ENCODE data around the gene TRPC6. TPM values are rescaled to one million over a fixed set of nuclear protein-coding genes. Genes with fewer than 3 reads are reported as not detected.

Gene TRPC6
- total RNA-seq, 4 donors from 2014 or later, result 0.29 to 27.5 (median 3.9) TPM

DNA sequence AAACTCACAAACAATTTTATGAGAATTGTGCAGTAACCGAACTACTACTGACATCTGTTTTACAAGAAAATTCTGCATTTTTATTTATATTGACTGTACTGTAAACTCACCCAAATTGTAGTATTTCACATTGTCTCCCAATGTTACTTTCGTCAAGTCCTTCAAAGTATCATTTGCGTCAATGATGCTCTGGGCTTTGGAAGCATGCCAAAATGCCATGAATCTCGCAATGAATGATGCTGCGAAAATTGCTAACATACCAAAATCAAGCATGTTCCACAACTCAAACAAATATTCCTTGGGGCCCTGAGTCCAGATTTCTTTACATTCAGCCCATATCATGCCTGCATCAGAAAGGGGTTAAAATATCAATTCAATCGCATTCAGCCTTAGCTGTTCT, 107.6 kb downstream of the TRPC6 start:
- H3K27ac ChIP-seq, result no peak overlapping the region
- no peaks in the 10 kb centered on the region for H3K36me3 ChIP-seq
- no peaks in the 10 kb centered on the region for H3K4me1 ChIP-seq
- no peak overlapping the region for H3K4me3 ChIP-seq
- H3K27me3 ChIP-seq, result no peaks in the 10 kb centered on the region
- no peaks in the 10 kb centered on the region for H3K9me3 ChIP-seq
- DNase-seq, result no peak
- no peak for TF ChIP-seq POLR2A (IDR thresholded peaks at IDR 0.05)
- TF ChIP-seq, protein P1, sequence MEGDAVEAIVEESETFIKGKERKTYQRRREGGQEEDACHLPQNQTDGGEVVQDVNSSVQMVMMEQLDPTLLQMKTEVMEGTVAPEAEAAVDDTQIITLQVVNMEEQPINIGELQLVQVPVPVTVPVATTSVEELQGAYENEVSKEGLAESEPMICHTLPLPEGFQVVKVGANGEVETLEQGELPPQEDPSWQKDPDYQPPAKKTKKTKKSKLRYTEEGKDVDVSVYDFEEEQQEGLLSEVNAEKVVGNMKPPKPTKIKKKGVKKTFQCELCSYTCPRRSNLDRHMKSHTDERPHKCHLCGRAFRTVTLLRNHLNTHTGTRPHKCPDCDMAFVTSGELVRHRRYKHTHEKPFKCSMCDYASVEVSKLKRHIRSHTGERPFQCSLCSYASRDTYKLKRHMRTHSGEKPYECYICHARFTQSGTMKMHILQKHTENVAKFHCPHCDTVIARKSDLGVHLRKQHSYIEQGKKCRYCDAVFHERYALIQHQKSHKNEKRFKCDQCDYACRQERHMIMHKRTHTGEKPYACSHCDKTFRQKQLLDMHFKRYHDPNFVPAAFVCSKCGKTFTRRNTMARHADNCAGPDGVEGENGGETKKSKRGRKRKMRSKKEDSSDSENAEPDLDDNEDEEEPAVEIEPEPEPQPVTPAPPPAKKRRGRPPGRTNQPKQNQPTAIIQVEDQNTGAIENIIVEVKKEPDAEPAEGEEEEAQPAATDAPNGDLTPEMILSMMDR (IDR thresholded peaks at IDR 0.05), result no peak
- intact Hi-C loops (cut with DNase I; ENCODE audit: low total_unique reads), result no loop called here

DNA sequence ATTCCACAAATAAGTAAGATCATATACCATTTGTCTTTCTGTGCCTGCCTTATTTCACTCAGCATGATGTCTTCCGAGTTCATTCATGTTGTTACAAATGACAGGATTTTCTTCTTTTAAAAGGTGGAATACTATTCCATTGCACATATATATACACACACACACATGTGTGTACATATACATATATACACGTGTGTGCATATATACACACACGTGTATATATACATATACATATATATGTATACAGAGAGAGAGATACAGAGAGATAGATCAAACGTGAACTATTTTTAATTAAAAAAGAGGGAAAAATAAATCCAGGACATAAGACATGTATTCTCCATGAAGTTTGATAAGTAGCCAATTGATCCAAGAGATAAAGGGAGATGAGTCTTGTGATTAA, 108.1 kb downstream of the TRPC6 start:
- no peaks in the 10 kb centered on the region for H3K4me1 ChIP-seq
- H3K27me3 ChIP-seq, result no peaks in the 10 kb centered on the region
- TF ChIP-seq POLR2A (IDR thresholded peaks at IDR 0.05), result no peak
- TF ChIP-seq, protein P1 (IDR thresholded peaks at IDR 0.05), result no peak
- intact Hi-C loops (cut with DNase I; ENCODE audit: low total_unique reads), result no loop called here
- no peak for DNase-seq
- no peak overlapping the region for H3K4me3 ChIP-seq
- H3K36me3 ChIP-seq, result no peaks in the 10 kb centered on the region
- no peak overlapping the region for H3K27ac ChIP-seq
- H3K9me3 ChIP-seq, result no peaks in the 10 kb centered on the region

DNA sequence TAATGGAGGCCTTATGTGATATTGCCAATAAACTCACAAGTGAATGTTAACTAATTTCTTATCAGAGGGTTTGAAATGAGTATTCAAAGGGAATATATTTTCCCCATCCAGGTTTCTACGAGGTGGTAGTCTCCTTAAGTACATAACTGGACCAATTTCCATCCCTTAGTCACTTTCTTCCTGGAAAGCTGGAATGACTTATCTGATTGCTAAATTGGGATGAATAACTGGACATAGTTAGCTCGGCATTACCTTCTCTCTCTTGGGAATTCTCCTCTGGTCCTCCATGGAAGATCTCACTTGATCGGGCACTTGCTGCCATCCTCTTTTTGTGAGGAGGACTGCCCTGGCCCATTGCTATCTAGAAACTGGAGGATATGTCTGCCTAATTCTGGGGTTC, 109.1 kb downstream of the TRPC6 start:
- H3K36me3 ChIP-seq, result no peaks in the 10 kb centered on the region
- H3K4me1 ChIP-seq, result no peaks in the 10 kb centered on the region
- no peaks in the 10 kb centered on the region for H3K9me3 ChIP-seq
- no peak overlapping the region for H3K4me3 ChIP-seq
- intact Hi-C loops (cut with DNase I; ENCODE audit: low total_unique reads), result no loop called here
- H3K27ac ChIP-seq, result no peak overlapping the region
- DNase-seq, result no peak
- TF ChIP-seq POLR2A (IDR thresholded peaks at IDR 0.05), result no peak
- TF ChIP-seq, protein P1 (IDR thresholded peaks at IDR 0.05), result no peak
- H3K27me3 ChIP-seq, result no peaks in the 10 kb centered on the region

DNA sequence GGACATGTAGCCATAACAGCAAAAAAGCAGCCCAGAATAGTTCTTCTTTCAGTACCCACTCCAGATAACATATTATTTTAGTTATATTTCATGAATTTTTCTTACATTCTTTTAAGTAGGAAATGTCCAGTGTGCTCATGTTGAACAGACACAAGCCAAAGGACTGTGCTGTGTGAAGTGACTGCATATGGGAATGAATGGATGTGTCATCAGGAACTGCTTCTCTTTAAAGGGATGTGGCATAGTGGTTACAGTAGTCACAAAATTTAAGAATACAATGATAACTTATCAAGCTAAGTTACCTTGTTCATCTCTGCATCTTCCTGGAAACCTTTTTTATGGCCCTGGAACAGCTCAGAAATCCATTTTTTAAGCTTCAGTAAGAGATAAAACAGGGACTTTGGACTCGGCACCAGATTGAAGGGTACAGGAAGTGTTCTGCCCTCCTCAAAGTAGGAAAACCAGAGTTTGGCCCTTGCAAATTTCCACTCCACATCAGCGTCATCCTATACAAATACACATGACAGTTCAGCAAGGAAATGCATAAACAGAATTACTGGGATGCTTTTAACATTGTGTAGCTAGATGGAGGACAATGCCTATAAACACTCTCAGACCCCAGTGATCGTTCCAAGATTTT, 112.8 kb downstream of the TRPC6 start:
- Histone ChIP-seq H3K4me3 (no peak overlapping the region), H3K27me3 (no peaks in the 10 kb centered on the region), H3K36me3 (no peaks in the 10 kb centered on the region), H3K4me1 (no peaks in the 10 kb centered on the region), H3K27ac (no peak overlapping the region), H3K9me3 (no peaks in the 10 kb centered on the region)
- intact Hi-C loops (cut with DNase I; ENCODE audit: low total_unique reads), result no loop called here
- no peak for DNase-seq
- TF ChIP-seq POLR2A (IDR thresholded peaks at IDR 0.05), result no peak
- TF ChIP-seq, protein P1 (IDR thresholded peaks at IDR 0.05), result no peak

DNA sequence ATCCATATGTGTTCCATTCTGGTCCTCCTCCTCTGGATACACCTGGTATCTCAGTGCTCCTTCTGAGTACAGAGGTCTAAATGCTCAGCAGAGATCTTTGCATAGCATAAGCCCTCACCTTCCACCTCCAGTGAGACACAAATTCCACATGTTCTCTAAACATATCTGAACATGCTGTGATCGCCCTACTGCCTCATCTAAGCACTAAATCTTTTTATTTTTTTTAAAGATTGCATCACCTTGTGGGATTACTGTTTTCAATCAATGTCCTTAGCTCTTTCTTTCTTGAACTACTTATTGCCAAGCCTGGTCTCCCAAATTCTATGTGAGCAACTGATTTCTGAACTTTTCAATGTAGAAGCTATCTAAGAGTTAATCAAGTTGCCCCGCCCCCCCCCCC, 113.4 kb downstream of the TRPC6 start:
- H3K36me3 ChIP-seq, result no peaks in the 10 kb centered on the region
- no peak overlapping the region for H3K27ac ChIP-seq
- H3K4me3 ChIP-seq, result no peak overlapping the region
- DNase-seq, result no peak
- H3K27me3 ChIP-seq, result no peaks in the 10 kb centered on the region
- H3K4me1 ChIP-seq, result no peaks in the 10 kb centered on the region
- TF ChIP-seq POLR2A (IDR thresholded peaks at IDR 0.05), result no peak
- TF ChIP-seq, protein P1 (IDR thresholded peaks at IDR 0.05), result no peak
- intact Hi-C loops (cut with DNase I; ENCODE audit: low total_unique reads), result no loop called here
- no peaks in the 10 kb centered on the region for H3K9me3 ChIP-seq
